ENCODE results near the gene NCKIPSD. TPM values are rescaled to one million over a fixed set of nuclear protein-coding genes. Genes with fewer than 3 reads are reported as not detected.

Gene NCKIPSD
- total RNA-seq, 1 donor: 17.7 TPM

GRCh38 chr3:48697952-48698351 lies 12.2 kb upstream of the NCKIPSD start:
- no peak for DNase-seq (ENCODE audit: insufficient read length, low spot score, missing footprints)
- H4K20me1 ChIP-seq (ENCODE audit: insufficient read depth, low read length): peaks cover 69% of the 10 kb centered on the region
- H3K4me1 ChIP-seq (ENCODE audit: insufficient read depth, low read length): peaks cover 41% of the 10 kb centered on the region
- H3K79me2 ChIP-seq (ENCODE audit: insufficient read depth, low read length): peaks cover 86% of the 10 kb centered on the region
- H2AFZ ChIP-seq (ENCODE audit: low read length): no peak overlapping the region
- H3K9me3 ChIP-seq (ENCODE audit: low read depth, low read length): no peaks in the 10 kb centered on the region
- peak; percentile 12 for TF ChIP-seq CTCF (IDR thresholded peaks at IDR 0.05; ENCODE audit: extremely low read depth, low read depth, low read length)
- H3K27me3 ChIP-seq (ENCODE audit: insufficient read depth, low read length): no peaks in the 10 kb centered on the region
- no peak overlapping the region for H3K27ac ChIP-seq (ENCODE audit: low read depth, low read length)
- no peak overlapping the region for H3K4me3 ChIP-seq (ENCODE audit: insufficient read depth, low read length)
- H3K4me2 ChIP-seq (ENCODE audit: insufficient read depth, low read length): no peak overlapping the region
- peaks cover 48% of the 10 kb centered on the region for H3K36me3 ChIP-seq (ENCODE audit: insufficient read depth, low read length)

GRCh38 chr3:48696601-48697000 lies 10.9 kb upstream of the NCKIPSD start:
- no peak for TF ChIP-seq CTCF (IDR thresholded peaks at IDR 0.05; ENCODE audit: extremely low read depth, low read depth, low read length)
- Histone ChIP-seq H2AFZ (ENCODE audit: low read length) (no peak overlapping the region), H4K20me1 (ENCODE audit: insufficient read depth, low read length) (peaks cover 64% of the 10 kb centered on the region), H3K4me1 (ENCODE audit: insufficient read depth, low read length) (peaks cover 41% of the 10 kb centered on the region), H3K9me3 (ENCODE audit: low read depth, low read length) (no peaks in the 10 kb centered on the region), H3K27me3 (ENCODE audit: insufficient read depth, low read length) (no peaks in the 10 kb centered on the region), H3K4me2 (ENCODE audit: insufficient read depth, low read length) (no peak overlapping the region), H3K27ac (ENCODE audit: low read depth, low read length) (peak overlapping the region; percentile 1), H3K79me2 (ENCODE audit: insufficient read depth, low read length) (peaks cover 84% of the 10 kb centered on the region), H3K4me3 (ENCODE audit: insufficient read depth, low read length) (no peak overlapping the region), H3K36me3 (ENCODE audit: insufficient read depth, low read length) (peaks cover 55% of the 10 kb centered on the region)
- no peak for DNase-seq (ENCODE audit: insufficient read length, low spot score, missing footprints)

GRCh38 chr3:48696156-48696555 lies 10.4 kb upstream of the NCKIPSD start:
- Histone ChIP-seq H3K27ac (ENCODE audit: low read depth, low read length) (peak overlapping the region; percentile 1), H2AFZ (ENCODE audit: low read length) (no peak overlapping the region), H3K4me3 (ENCODE audit: insufficient read depth, low read length) (no peak overlapping the region), H3K4me1 (ENCODE audit: insufficient read depth, low read length) (peaks cover 41% of the 10 kb centered on the region), H3K36me3 (ENCODE audit: insufficient read depth, low read length) (peaks cover 58% of the 10 kb centered on the region), H3K79me2 (ENCODE audit: insufficient read depth, low read length) (peaks cover 82% of the 10 kb centered on the region), H4K20me1 (ENCODE audit: insufficient read depth, low read length) (peaks cover 64% of the 10 kb centered on the region), H3K9me3 (ENCODE audit: low read depth, low read length) (no peaks in the 10 kb centered on the region), H3K4me2 (ENCODE audit: insufficient read depth, low read length) (no peak overlapping the region), H3K27me3 (ENCODE audit: insufficient read depth, low read length) (no peaks in the 10 kb centered on the region)
- TF ChIP-seq CTCF (IDR thresholded peaks at IDR 0.05; ENCODE audit: extremely low read depth, low read depth, low read length): no peak
- no peak for DNase-seq (ENCODE audit: insufficient read length, low spot score, missing footprints)

GRCh38 chr3:48695393-48695753 lies 9.7 kb upstream of the NCKIPSD start:
- peak overlapping the region; percentile 70 for H3K4me2 ChIP-seq (ENCODE audit: insufficient read depth, low read length)
- TF ChIP-seq CTCF (IDR thresholded peaks at IDR 0.05; ENCODE audit: extremely low read depth, low read depth, low read length): no peak
- peaks cover 62% of the 10 kb centered on the region for H3K36me3 ChIP-seq (ENCODE audit: insufficient read depth, low read length)
- peaks cover 36% of the 10 kb centered on the region for H3K4me1 ChIP-seq (ENCODE audit: insufficient read depth, low read length)
- no peak overlapping the region for H2AFZ ChIP-seq (ENCODE audit: low read length)
- H3K9me3 ChIP-seq (ENCODE audit: low read depth, low read length): no peaks in the 10 kb centered on the region
- peak overlapping the region; percentile 59 for H3K4me3 ChIP-seq (ENCODE audit: insufficient read depth, low read length)
- H3K27ac ChIP-seq (ENCODE audit: low read depth, low read length): peak overlapping the region; percentile 79
- peak; percentile 79 for DNase-seq (ENCODE audit: insufficient read length, low spot score, missing footprints)
- H3K27me3 ChIP-seq (ENCODE audit: insufficient read depth, low read length): no peaks in the 10 kb centered on the region
- H4K20me1 ChIP-seq (ENCODE audit: insufficient read depth, low read length): peaks cover 58% of the 10 kb centered on the region
- peaks cover 79% of the 10 kb centered on the region for H3K79me2 ChIP-seq (ENCODE audit: insufficient read depth, low read length)

All from osteoblast (primary cell).